Measurements from ENCODE around the gene ITGB6. TPM values are rescaled to one million over a fixed set of nuclear protein-coding genes. Genes with fewer than 3 reads are reported as not detected.
"Not testable (repeated sequence)": the region's sequence is repeated elsewhere in the genome, so short reads cannot be mapped to it uniquely, and the experiment has no call there.

The ITGB6 gene
- total RNA-seq, 1 donor from 2014 or later, result 0.99 TPM

DNA sequence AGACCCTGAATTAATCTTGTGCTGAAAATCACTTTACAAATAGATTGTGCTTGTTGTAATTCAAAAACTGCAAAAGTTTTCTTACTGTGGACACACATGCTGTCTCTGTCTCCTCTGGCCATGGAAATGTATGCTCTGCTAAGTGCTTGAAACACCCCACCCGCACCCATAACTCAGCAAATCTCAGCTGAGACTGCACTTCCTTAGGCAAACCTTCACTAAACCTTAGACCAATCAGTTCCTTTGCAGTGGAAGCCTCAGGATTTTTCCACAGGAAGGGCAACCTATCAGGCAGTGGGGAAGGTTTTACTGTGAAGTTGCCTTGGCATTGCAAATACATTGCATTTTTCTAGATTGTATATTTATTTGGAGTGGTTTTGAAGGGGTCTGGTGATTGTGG lies 75.5 kb downstream of the ITGB6 start:
- H3K9me3 ChIP-seq (replicated peaks), result no peaks in the 10 kb centered on the region
- no peak overlapping the region for H3K4me3 ChIP-seq
- TF ChIP-seq, protein P1, sequence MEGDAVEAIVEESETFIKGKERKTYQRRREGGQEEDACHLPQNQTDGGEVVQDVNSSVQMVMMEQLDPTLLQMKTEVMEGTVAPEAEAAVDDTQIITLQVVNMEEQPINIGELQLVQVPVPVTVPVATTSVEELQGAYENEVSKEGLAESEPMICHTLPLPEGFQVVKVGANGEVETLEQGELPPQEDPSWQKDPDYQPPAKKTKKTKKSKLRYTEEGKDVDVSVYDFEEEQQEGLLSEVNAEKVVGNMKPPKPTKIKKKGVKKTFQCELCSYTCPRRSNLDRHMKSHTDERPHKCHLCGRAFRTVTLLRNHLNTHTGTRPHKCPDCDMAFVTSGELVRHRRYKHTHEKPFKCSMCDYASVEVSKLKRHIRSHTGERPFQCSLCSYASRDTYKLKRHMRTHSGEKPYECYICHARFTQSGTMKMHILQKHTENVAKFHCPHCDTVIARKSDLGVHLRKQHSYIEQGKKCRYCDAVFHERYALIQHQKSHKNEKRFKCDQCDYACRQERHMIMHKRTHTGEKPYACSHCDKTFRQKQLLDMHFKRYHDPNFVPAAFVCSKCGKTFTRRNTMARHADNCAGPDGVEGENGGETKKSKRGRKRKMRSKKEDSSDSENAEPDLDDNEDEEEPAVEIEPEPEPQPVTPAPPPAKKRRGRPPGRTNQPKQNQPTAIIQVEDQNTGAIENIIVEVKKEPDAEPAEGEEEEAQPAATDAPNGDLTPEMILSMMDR (IDR thresholded peaks at IDR 0.05; ENCODE audit: borderline replicate concordance), result no peak
- H3K27ac ChIP-seq (replicated peaks), result no peak overlapping the region
- no peaks in the 10 kb centered on the region for H3K27me3 ChIP-seq (ENCODE audit: low read depth)
- DNase-seq, result no peak
- H3K4me1 ChIP-seq, result no peaks in the 10 kb centered on the region
- intact Hi-C loops (cut with micrococcal nuclease), result no loop called here
- H3K36me3 ChIP-seq, result no peaks in the 10 kb centered on the region

DNA sequence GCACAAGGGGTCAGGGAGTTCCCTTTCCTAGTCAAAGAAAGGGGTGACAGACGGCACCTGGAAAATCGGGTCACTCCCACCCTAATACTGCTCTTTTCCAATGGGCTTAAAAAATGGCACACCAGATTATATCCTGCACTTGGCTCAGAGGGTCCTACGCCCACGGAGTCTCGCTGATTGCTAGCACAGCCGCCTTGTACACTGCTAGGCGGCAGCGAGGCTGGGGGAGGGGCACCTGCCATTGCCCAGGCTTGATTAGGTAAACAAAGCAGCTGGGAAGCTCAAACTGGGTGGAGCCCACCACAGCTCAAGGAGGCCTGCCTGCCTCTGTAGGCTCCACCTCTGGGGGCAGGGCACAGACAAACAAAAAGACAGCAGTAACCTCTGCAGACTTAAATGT lies 85.4 kb downstream of the ITGB6 start:
- H3K27ac ChIP-seq (replicated peaks); H3K4me1 ChIP-seq; DNase-seq; H3K27me3 ChIP-seq (ENCODE audit: low read depth); intact Hi-C loops (cut with micrococcal nuclease); H3K4me3 ChIP-seq; H3K9me3 ChIP-seq (replicated peaks); H3K36me3 ChIP-seq: not testable (repeated sequence)

DNA sequence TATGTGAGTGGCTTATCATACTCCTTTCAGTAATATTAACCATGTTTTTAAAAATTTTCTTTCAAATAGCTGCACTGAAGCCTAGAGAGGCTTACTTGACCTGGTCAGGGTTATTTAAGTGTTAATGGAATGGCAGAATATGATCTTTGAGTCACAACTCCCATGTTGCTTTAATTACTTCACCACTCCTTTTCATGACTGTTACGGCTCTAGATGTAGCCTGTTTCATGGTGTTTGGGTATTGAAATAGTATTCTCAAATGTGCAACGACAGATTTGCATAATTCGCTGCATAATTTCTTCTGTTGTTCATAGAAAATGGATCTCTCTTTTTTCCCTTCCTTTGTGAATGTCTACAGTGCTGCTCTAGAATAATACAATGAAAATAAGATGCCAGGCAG lies 86.1 kb downstream of the ITGB6 start:
- Histone ChIP-seq H3K27me3 (ENCODE audit: low read depth) (no peaks in the 10 kb centered on the region), H3K4me3 (no peak overlapping the region), H3K36me3 (no peaks in the 10 kb centered on the region), H3K9me3 (replicated peaks) (peaks cover under 1% of the 10 kb centered on the region), H3K27ac (replicated peaks) (no peak overlapping the region), H3K4me1 (no peaks in the 10 kb centered on the region)
- intact Hi-C loops (cut with micrococcal nuclease), result no loop called here
- TF ChIP-seq, protein P1 (IDR thresholded peaks at IDR 0.05; ENCODE audit: borderline replicate concordance), result no peak
- DNase-seq, result no peak

DNA sequence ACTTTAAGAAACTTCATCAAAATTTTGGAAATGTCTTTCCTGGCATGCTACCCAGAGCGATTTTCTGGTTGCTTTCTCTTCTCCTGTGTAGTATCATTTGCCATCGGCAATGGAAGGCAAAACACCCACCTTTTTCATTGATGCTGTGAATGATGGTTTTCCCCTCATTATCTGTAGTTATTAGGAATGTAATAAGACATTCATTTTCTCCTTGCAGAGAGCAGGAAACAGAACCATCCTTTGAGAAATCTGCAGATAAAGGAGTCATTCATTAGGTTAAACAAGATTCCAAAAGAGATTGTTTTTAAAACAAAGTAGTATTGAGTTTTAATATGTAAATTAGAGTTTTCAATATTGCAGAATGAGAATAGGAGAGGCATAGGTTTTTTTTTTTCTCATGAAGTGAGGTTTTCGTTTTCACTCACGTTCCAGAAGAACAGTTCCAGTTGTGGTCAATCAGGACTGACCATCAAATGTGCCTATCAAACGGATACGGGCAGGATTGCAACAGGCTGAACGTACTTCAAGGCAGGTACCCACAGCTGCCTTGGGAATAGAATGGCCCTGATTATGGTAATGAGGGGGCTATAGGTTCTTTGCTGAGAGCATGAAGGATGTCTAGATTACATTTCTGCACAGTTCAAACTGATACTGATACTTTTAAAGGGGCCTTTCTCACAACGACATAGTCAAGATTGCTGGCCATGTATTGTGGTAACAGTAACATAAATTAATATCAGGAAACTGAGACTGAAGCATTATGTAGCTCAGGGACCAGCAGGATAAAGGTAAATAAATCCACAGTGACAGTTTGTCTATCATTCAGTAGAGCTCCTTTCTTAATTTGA lies 87.9 kb downstream of the ITGB6 start:
- H3K36me3 ChIP-seq, result no peaks in the 10 kb centered on the region
- DNase-seq, result no peak
- no peaks in the 10 kb centered on the region for H3K27me3 ChIP-seq (ENCODE audit: low read depth)
- no peaks in the 10 kb centered on the region for H3K4me1 ChIP-seq
- no peak overlapping the region for H3K4me3 ChIP-seq
- TF ChIP-seq, protein P1 (IDR thresholded peaks at IDR 0.05; ENCODE audit: borderline replicate concordance), result no peak
- intact Hi-C loops (cut with micrococcal nuclease), result no loop called here
- H3K27ac ChIP-seq (replicated peaks), result no peak overlapping the region
- no peaks in the 10 kb centered on the region for H3K9me3 ChIP-seq (replicated peaks)

DNA sequence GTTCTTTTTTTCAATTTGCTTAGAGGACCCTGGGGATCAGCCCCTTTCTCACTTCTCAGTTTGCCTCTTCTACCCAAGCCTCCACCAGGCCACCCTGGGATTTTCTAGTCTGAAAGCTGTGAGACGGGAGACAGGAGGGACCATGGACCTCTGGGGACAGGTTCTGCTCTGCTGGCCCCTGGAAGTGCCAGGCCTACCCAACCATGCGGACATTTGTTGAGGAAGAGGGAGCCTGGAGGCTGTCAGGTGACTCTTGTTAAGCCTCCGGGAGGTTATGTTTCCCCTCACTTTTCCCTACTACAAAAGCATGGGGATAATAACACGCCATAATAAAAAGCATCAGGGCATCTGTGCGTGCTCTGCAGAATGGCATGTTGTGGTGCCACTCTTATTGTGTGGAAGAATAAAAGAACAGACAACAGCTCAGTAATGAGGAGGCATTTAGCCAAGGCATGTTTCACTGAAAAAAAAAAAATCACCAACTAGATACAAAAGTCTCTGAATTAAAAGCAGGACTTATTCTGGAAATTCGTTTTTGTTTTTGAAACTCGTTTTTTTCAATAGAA lies 89.3 kb downstream of the ITGB6 start:
- TF ChIP-seq, protein P1 (IDR thresholded peaks at IDR 0.05; ENCODE audit: borderline replicate concordance), result no peak
- Histone ChIP-seq H3K27me3 (ENCODE audit: low read depth) (no peaks in the 10 kb centered on the region), H3K4me3 (no peak overlapping the region), H3K27ac (replicated peaks) (no peak overlapping the region), H3K36me3 (no peaks in the 10 kb centered on the region), H3K9me3 (replicated peaks) (no peaks in the 10 kb centered on the region), H3K4me1 (no peaks in the 10 kb centered on the region)
- intact Hi-C loops (cut with micrococcal nuclease), result no loop called here
- DNase-seq, result no peak
